ENCODE measurements around the gene SEC14L2. TPM values are rescaled to one million over a fixed set of nuclear protein-coding genes. Genes with fewer than 3 reads are reported as not detected.

SEC14L2 gene
- total and polyA plus RNA-seq, 7 donors, result 2.4 to 12.1 (median 5.5) TPM

- intact Hi-C loops (cut with DNase I), result loop anchor here (5.0 to 10.0 kb wide), 2 partner anchors 57 to 175 kb away; partner anchors contain the start of gene TCN2
- TF ChIP-seq POLR2A (IDR thresholded peaks at IDR 0.05) (no peak), POLR2AphosphoS5 (IDR thresholded peaks at IDR 0.05) (no peak), CTCF (IDR thresholded peaks at IDR 0.05) (no peak), EP300 (IDR thresholded peaks at IDR 0.05) (no peak)
- Histone ChIP-seq H3K4me1 (peaks cover 0 to 19% (median 15%) of the 10 kb centered on the region in 4 donors), H3K27me3 (no peaks in the 10 kb centered on the region), H3K9me3 (no peaks in the 10 kb centered on the region), H3K36me3 (no peaks in the 10 kb centered on the region), H3K4me3 (no peak overlapping the region), H3K27ac (no peak overlapping the region)
- WGBS, 2 donors, result 63 to 67% methylated on average over 4 of the region's 4 CpGs
- no peak for DNase-seq
These were observed 33.1 kb downstream of the SEC14L2 start for GRCh38 chr22:30429887-30430286.

- H3K27ac ChIP-seq, result no peak overlapping the region
- no peaks in the 10 kb centered on the region for H3K27me3 ChIP-seq
- 83 to 89% methylated on average over 4 of the region's 4 CpGs for WGBS, 2 donors
- TF ChIP-seq POLR2A (IDR thresholded peaks at IDR 0.05) (no peak), EP300 (IDR thresholded peaks at IDR 0.05) (no peak), CTCF (IDR thresholded peaks at IDR 0.05) (no peak), POLR2AphosphoS5 (IDR thresholded peaks at IDR 0.05) (no peak)
- no peak for DNase-seq
- no peak overlapping the region for H3K4me3 ChIP-seq
- H3K4me1 ChIP-seq, result peaks cover 0 to 9% (median 7%) of the 10 kb centered on the region in 4 donors
- intact Hi-C loops (cut with DNase I), result no loop called here
- H3K36me3 ChIP-seq, result no peaks in the 10 kb centered on the region
- no peaks in the 10 kb centered on the region for H3K9me3 ChIP-seq
These were observed 34.1 kb downstream of the SEC14L2 start for GRCh38 chr22:30430933-30431332.

GRCh38 chr22:30432096-30432495 lies 35.3 kb downstream of the SEC14L2 start:
- H3K4me3 ChIP-seq, result no peak overlapping the region
- 94 to 95% methylated on average over 4 of the region's 4 CpGs for WGBS, 2 donors
- DNase-seq, result no peak
- no peaks in the 10 kb centered on the region for H3K36me3 ChIP-seq
- no peaks in the 10 kb centered on the region for H3K27me3 ChIP-seq
- H3K27ac ChIP-seq, result no peak overlapping the region
- intact Hi-C loops (cut with DNase I), result no loop called here
- no peak for TF ChIP-seq POLR2AphosphoS5 (IDR thresholded peaks at IDR 0.05)
- TF ChIP-seq POLR2A (IDR thresholded peaks at IDR 0.05), result no peak
- no peak for TF ChIP-seq CTCF (IDR thresholded peaks at IDR 0.05)
- TF ChIP-seq EP300 (IDR thresholded peaks at IDR 0.05), result no peak
- H3K9me3 ChIP-seq, result no peaks in the 10 kb centered on the region
- H3K4me1 ChIP-seq, result no peaks in the 10 kb centered on the region

- Histone ChIP-seq H3K9me3 (no peaks in the 10 kb centered on the region), H3K27me3 (no peaks in the 10 kb centered on the region), H3K4me3 (no peak overlapping the region), H3K27ac (no peak overlapping the region), H3K4me1 (no peaks in the 10 kb centered on the region), H3K36me3 (no peaks in the 10 kb centered on the region)
- intact Hi-C loops (cut with DNase I), result no loop called here
- no peak for DNase-seq
- WGBS, 2 donors, result 55 to 64% methylated on average over 2 of the region's 2 CpGs
- TF ChIP-seq CTCF (IDR thresholded peaks at IDR 0.05), result no peak
These were observed 35.7 kb downstream of the SEC14L2 start for GRCh38 chr22:30432520-30432919.

- H3K9me3 ChIP-seq, result no peaks in the 10 kb centered on the region
- DNase-seq, result no peak
- H3K4me1 ChIP-seq, result no peaks in the 10 kb centered on the region
- WGBS, 2 donors, result 93 to 98% methylated on average over 3 of the region's 3 CpGs
- no peak for TF ChIP-seq EP300 (IDR thresholded peaks at IDR 0.05)
- TF ChIP-seq POLR2A (IDR thresholded peaks at IDR 0.05), result no peak
- no peak for TF ChIP-seq CTCF (IDR thresholded peaks at IDR 0.05)
- no peak for TF ChIP-seq POLR2AphosphoS5 (IDR thresholded peaks at IDR 0.05)
- H3K4me3 ChIP-seq, result no peak overlapping the region
- intact Hi-C loops (cut with DNase I), result no loop called here
- H3K36me3 ChIP-seq, result no peaks in the 10 kb centered on the region
- H3K27ac ChIP-seq, result no peak overlapping the region
- H3K27me3 ChIP-seq, result no peaks in the 10 kb centered on the region
These were observed 36.4 kb downstream of the SEC14L2 start for GRCh38 chr22:30433227-30433626.

Measured in sigmoid colon (tissue), 7 donors.